Frontal cortex (tissue), 4 donors: ENCODE results near the gene PNISR. TPM values are rescaled to one million over a fixed set of nuclear protein-coding genes. Genes with fewer than 3 reads are reported as not detected.

ENCODE experiments used
- DNase-seq, 2 donors: peaks; one replicate each; pipeline ENCODE4 v3.0.0; 2012; ENCODE audit warnings: low spot score in 2 of 2
- FAIRE-seq: peaks from 2 replicates; lab custom pipeline; 2012; peaks lifted over from hg19 to GRCh38; lab: Jason Lieb, UNC
- total RNA-seq: library from RNA; depleted of rRNA; stranded (reverse); fragments of >200 nt; gene quantifications from one replicate; pipeline ENCODE4 v1.2.3, GENCODE V29; 2014
- donor health status: control.
- donor health status: control.
- donor health status: control.

PNISR gene
- total RNA-seq, 1 donor from 2014 or later: 90.9 TPM

DNA sequence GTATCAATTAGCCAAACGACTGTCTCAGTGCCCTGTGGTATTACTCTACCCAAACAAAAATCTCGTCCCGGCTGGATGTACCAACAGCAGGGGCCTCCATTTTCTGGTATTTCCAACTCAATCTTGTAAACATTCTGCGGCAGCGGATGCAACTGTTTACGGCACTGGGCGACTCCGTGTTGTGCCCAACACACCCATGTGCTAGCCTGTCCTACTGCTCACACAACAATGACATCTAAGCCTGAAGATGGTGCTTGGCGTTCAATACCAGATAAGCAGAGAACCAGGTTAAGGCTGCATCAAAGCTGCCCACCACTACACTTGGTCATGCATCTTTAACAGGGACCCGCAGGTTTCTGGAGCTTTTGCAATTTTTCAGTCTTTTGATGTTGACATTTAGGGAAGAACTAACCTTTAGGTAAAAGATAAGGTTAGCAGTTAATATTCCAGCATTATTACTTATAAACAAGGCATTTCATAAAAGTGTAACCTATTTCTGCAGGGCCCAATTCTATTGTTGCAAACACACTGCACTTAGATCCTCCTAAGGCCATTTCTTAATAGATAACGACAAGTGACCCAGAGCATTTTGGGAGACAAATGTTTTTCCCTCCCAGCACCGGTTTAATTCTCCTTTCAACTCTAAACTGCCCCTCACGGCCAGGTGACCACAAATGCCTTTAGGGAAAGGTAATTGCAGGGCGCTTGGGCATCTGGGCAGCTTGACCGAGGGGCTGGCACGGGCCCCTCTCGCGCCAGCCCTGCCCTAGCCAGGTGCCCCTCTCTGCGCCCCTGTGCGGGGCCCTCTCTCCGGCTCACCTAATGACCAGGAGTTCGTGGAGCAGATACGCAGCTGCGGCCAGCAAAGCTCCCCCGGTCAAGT lies 76.6 kb downstream of the PNISR start:
- FAIRE-seq (no peak), DNase-seq (no peak)

Other genes starting within 250 kb of the PNISR start
- 41.6 TPM for gene FAXC, start 75.6 kb downstream of the PNISR start, total RNA-seq
- gene COQ3, start 31.1 kb downstream of the PNISR start, total RNA-seq: 11.8 TPM
- 15.1 TPM for gene USP45, start 90.1 kb upstream of the PNISR start, total RNA-seq
- gene CCNC, start 143.4 kb upstream of the PNISR start, total RNA-seq: 92.1 TPM
- gene PRDM13, start 181.5 kb upstream of the PNISR start, total RNA-seq: not detected